Posterior cingulate gyrus (tissue), 11 donors: Measurements from ENCODE around the gene TRMT6.

Experiments
- DNase-seq, 10 donors: peaks; one replicate each; pipeline versions ENCODE4 v3.0.0 to v3.0.0-alpha.2; 2020 to 2021; ENCODE audit warnings: mixed read lengths in 3 of 10
- intact Hi-C: fragments of 100-400 bp; cut with DNase I; formaldehyde crosslinking; loops from one replicate; pipeline ENCODE4 v1.15.1; 2023

TRMT6 gene

GRCh38 chr20:5910186-5910585 lies 40.1 kb downstream of the TRMT6 start:
- no peak for DNase-seq
- intact Hi-C loops = no loop called here

GRCh38 chr20:5908981-5909380 lies 41.4 kb downstream of the TRMT6 start:
- no peak for DNase-seq
- intact Hi-C loops = no loop called here

GRCh38 chr20:5900908-5901307 lies 49.4 kb downstream of the TRMT6 start:
- intact Hi-C loops = no loop called here
- DNase-seq = no peak

GRCh38 chr20:5899444-5899843 lies 50.9 kb downstream of the TRMT6 start:
- DNase-seq = no peak
- intact Hi-C loops = no loop called here

GRCh38 chr20:5895626-5896025 lies 54.7 kb downstream of the TRMT6 start:
- intact Hi-C loops = no loop called here
- no peak for DNase-seq

GRCh38 chr20:5893621-5894020 lies 56.7 kb downstream of the TRMT6 start:
- DNase-seq = no peak
- intact Hi-C loops = no loop called here

GRCh38 chr20:5893052-5893451 lies 57.3 kb downstream of the TRMT6 start:
- intact Hi-C loops = no loop called here
- no peak for DNase-seq

GRCh38 chr20:5890773-5891441 lies 59.4 kb downstream of the TRMT6 start:
- DNase-seq = no peak
- intact Hi-C loops = no loop called here

GRCh38 chr20:5888041-5888440 lies 62.3 kb downstream of the TRMT6 start:
- intact Hi-C loops = no loop called here
- no peak for DNase-seq

- intact Hi-C loops = no loop called here
- DNase-seq = no peak
These were observed 62.9 kb downstream of the TRMT6 start for GRCh38 chr20:5887386-5887785.
